HFF-Myc (cell line): Measurements from ENCODE around the gene RABL3.
"Not testable (repeated sequence)": the region's sequence is repeated elsewhere in the genome, so short reads cannot be mapped to it uniquely, and the experiment has no call there.

ENCODE experiments used
- DNase-seq: peaks from one replicate; pipeline ENCODE4 v3.0.0-alpha.2; 2011; ENCODE audit warnings: low read depth; ENCODE audit errors: extremely low read depth
- H3K4me3 ChIP-seq: replicated peaks from 2 replicates; pipeline ENCODE4 v1.5.1; 2011; ENCODE audit warnings: low read depth, mild to moderate bottlenecking, control low read depth, low read length
- CTCF ChIP-seq: IDR thresholded peaks from 2 replicates; pipeline ENCODE4 v1.5.1; 2012; ENCODE audit warnings: mild to moderate bottlenecking, low read depth, low read length, control low read depth; ENCODE audit errors: missing control alignments

RABL3 gene, protein sequence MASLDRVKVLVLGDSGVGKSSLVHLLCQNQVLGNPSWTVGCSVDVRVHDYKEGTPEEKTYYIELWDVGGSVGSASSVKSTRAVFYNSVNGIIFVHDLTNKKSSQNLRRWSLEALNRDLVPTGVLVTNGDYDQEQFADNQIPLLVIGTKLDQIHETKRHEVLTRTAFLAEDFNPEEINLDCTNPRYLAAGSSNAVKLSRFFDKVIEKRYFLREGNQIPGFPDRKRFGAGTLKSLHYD

DNA sequence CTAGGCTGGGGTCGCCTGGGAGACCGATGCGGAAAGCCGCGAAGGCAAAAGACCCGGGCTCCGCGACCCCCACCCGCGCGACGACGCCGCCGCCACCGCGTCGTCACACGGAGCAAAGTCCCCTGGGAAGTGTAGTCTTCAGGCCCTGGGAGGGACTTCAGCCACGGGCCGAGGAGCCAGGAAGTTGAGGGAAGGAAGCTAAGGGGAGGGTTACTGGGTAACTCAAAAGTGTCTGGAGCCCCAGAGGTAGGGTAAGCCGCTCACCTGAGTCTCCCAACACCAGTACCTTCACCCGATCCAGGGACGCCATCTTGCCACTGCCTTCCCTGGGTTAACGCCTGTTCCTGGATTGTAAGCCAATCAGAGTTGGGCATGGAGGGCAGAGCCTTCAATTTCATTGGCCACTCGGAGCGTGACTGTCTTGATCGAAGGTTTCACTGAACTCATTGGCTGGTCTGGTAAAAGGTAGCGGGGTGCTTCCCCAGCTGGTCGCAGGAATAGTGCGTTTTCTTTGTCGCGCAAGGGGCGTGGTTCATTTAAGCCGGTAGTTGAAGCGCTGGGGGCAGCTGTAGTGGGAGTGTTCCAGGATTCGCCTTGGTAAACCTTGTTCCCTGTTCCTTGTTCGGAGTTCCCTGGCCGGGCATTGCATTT, at the start of gene RABL3, which contains the start of gene GTF2E1:
RABL3 (minus strand) TSS at position 319 of the 651 bp plus-strand sequence; CDS start at position 310, 9 bp downstream.
GTF2E1 (plus strand) TSS at position 547 of the 651 bp plus-strand sequence. CDS start 7,809 bp downstream, outside the sequence.
- peak within 1 kb of the TSS; percentile 82 for H3K4me3 ChIP-seq
- no peak for TF ChIP-seq CTCF

DNA sequence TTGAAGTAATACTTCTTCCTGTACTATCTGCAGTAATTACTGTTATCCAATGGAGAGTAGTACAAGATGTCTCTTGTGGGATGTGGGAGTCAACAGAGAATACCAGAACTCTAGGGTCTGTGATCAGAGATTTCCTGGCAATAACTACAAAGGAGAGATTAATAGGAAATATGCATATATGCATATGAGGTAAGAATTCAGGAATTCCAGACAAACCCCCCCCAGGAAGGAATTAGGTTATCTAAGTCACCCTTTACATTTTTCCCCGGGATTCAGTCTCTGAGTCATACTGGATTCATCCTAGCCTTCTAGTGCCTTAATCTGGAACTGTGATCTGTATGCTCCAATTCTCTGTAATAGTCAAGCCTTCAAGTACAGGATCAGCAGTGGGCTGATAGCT, 49.6 kb upstream of the RABL3 start:
- no peak for TF ChIP-seq CTCF
- H3K4me3 ChIP-seq, result no peak overlapping the region
- no peak for DNase-seq

More for the DNA sequence above, at the start of gene RABL3, which contains the start of gene GTF2E1:
- DNase-seq, result peak; percentile 100

DNA sequence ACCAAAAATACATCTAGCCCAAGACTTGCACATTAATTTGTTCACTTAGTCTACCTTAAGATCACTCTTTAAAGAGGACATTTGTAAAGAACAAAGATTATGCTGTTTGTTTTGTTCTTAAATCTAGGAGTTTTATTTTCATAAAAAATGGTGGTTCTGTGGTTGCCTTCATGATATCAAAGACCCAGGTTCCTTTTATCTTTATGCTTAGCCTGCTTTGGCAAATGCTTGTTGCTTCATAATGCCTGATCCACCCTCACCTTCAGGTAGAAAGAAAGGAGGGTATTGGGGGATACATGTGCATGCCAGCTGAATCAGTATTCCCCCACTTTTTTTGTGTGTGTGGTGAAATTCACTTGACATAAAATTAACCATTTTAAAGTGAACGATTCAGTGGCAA, 48.7 kb upstream of the RABL3 start:
- TF ChIP-seq CTCF, result no peak
- no peak for DNase-seq
- H3K4me3 ChIP-seq, result no peak overlapping the region

DNA sequence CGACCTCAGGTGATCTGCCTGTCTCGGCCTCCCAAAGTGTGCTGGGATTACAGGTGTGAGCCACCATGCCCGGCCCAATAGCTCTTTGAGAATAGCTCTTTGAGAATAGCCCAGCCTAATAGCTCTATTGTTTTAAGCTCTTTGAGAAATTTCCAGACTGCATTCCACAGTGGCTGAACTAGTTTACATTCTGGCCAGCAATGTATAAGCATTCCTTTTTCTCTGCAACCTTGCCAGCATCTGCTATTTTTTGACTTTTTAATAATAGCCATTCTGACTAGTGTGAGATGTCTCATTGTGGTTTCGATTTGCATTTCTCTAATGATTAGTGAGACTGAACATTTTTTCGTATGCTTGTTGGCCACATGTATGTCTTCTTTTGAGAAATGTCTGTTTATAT, 43.5 kb upstream of the RABL3 start:
- H3K4me3 ChIP-seq, DNase-seq: not testable (repeated sequence)

DNA sequence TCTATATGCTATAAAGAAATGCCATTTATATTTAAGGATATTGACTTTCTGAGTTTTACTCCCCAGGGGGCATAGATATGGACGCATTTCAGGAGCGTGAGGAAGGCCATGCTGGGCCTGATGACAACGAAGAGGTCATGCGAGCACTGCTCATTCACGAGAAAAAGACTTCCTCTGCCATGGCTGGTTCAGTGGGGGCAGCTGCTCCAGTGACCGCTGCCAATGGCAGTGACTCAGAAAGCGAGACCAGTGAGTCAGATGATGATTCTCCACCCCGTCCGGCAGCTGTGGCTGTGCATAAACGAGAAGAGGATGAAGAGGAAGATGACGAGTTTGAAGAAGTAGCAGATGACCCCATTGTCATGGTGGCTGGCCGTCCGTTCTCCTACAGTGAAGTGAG, 38.7 kb upstream of the RABL3 start:
- no peak overlapping the region for H3K4me3 ChIP-seq
- peak; percentile 31 for DNase-seq
- TF ChIP-seq CTCF, result no peak

DNA sequence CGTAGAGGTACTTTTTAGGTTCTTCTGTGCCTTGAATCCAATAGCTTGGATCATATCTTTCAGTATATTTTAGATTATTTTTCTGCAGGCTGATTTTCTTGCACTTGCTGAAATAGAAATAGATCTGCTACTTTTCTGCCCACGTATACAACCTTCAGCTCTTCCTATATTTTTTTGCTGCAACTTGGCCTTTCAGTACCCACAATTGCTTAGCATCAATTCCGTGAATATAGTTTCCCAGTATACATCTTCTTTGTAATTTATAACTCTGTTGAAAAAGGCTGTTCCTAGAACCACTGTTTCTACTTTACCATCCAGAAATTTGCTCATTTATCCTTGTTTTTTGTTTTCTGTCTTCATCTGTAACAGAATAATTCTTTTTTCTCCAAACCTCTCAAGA, 36.5 kb upstream of the RABL3 start:
- no peak for TF ChIP-seq CTCF
- no peak overlapping the region for H3K4me3 ChIP-seq
- no peak for DNase-seq

- no peak for DNase-seq
- no peak for TF ChIP-seq CTCF
- no peak overlapping the region for H3K4me3 ChIP-seq
Observed at GRCh38 chr3:120775411-120775810, 33.1 kb upstream of the RABL3 start.
